ENCODE measurements around the gene ZNF511.
"Not testable (repeated sequence)": the region's sequence is repeated elsewhere in the genome, so short reads cannot be mapped to it uniquely, and the experiment has no call there.

ZNF511 gene

GRCh38 chr10:133316732-133317131, 8.0 kb downstream of the ZNF511 start:
- no peak for DNase-seq

- peak; percentile 40 to 81 for DNase-seq
Observed at GRCh38 chr10:133318494-133319127, 9.9 kb downstream of the ZNF511 start.

GRCh38 chr10:133320852-133321422, 12.2 kb downstream of the ZNF511 start:
- DNase-seq = not testable (repeated sequence)

GRCh38 chr10:133322064-133322709, 13.5 kb downstream of the ZNF511 start:
- not testable (repeated sequence) for DNase-seq

GRCh38 chr10:133324198-133324792, 15.6 kb downstream of the ZNF511 start:
- peak; percentile 35 to 65 for DNase-seq

- no peak for DNase-seq
Observed at GRCh38 chr10:133324857-133325260, 16.1 kb downstream of the ZNF511 start.

GRCh38 chr10:133325440-133326222, 16.9 kb downstream of the ZNF511 start:
- peak in 1 of 2 experiments; percentile 25 for DNase-seq

- DNase-seq = no peak
Observed at GRCh38 chr10:133326223-133326551, 17.5 kb downstream of the ZNF511 start.

GRCh38 chr10:133326745-133327650, 18.3 kb downstream of the ZNF511 start:
- DNase-seq = no peak

- no peak for DNase-seq
Observed at GRCh38 chr10:133327651-133328357, 19.1 kb downstream of the ZNF511 start.

GRCh38 chr10:133328358-133329343, 19.9 kb downstream of the ZNF511 start:
- DNase-seq = no peak

GRCh38 chr10:133329491-133330202, 20.9 kb downstream of the ZNF511 start:
- DNase-seq = peak; percentile 84 to 92

- no peak for DNase-seq
Observed at GRCh38 chr10:133332936-133333699, 24.4 kb downstream of the ZNF511 start.

GRCh38 chr10:133334503-133335245, 26.0 kb downstream of the ZNF511 start:
- DNase-seq = peak in 1 of 2 experiments; percentile 49

- DNase-seq = no peak
Observed at GRCh38 chr10:133335246-133336117, 26.8 kb downstream of the ZNF511 start.

- DNase-seq = no peak
Observed at GRCh38 chr10:133336118-133336576, 27.4 kb downstream of the ZNF511 start.
